Activated CD4-positive, CD25-positive, alpha-beta regulatory T cell (primary cell): ENCODE measurements around the gene KLRC3.
"Not testable (repeated sequence)": the region's sequence is repeated elsewhere in the genome, so short reads cannot be mapped to it uniquely, and the experiment has no call there.

ENCODE experiments used
- DNase-seq, 4 experiments: peaks; one replicate each; lab custom pipeline; 2025; lab: John Stamatoyannopoulos, UW

KLRC3 gene

DNA sequence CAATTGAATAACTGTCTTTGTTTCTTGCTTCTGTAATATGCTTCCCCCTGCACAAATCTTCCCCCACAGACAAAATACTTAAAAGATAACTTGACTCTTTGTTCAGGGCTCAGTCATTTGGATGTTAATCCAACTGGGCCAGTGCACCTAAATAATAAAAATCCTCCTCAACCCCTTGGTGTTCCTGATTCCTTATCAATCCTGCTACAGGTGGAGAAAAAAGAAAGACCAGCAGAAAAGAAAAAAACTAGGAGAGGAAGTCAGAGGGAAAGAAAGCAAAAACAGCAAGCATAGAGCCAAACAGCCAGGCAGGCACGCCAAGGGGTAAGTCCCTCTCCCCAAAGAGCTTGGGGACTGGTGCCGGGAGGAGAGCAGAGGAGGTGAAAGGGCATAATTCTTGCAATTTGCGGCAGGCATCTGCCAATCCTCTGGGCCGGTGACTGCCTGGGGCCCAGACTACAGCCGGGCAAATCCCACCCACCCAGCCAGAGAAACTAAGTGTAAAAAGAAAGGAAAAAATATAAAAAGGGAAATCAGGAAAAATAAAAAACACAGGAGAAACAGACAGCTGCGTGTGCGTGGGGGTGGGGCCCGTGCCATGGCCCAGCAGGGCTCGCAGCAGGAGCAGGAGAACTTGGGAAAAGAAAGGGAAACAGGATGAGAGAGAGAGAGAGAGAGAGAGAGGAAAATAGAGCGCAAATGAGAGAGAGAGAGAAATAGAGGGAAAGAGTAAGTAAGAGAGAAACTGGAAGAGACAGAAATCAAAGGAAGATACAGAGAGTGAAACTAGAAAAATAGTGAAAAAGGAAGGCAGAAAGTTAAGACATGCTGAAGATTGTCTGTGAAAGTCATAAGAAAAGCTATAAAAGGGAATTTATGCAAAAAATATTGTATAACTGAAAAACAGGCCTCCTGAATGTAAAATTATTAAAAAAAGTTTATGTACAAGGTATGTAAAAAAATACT, 51.9 kb downstream of the KLRC3 start:
- DNase-seq, result no peak

DNA sequence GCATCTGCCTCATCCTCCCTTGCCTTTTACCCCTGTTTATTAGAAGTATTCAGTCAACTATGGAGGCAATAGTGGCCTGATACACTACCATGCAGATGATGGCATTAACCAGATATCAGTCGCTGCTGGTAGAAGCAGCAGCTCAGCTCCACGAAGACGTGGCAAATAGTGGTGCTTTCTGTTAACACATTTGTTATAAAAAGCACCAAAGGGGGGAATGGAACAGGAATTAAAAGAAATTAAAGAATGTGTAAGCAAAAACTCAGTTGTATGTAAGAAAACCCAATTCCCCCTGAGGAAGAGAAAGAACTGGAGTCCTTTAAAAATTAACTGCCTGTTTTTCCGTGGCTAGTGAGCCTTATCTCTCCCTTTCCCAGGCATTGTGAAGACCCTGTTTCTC, 52.7 kb downstream of the KLRC3 start:
- DNase-seq, result not testable (repeated sequence)

DNA sequence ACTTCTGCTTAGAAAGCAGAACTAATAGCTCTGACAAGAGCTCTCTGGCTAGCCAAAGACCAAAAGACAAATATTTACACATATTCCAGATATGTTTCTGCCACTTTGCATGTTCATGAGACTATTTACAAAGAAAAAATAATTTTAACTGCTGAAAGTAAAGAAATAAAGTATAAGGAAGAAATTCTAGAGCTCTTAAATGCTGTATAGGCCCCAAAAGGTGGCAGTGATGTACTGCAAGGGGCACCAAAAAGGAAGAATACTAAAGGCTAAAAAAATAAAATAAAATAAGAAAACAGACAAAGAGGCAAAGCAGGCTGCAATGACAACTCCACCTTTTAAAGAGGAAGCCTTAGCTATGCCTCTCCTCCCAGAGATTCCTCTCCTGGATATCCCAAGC, 53.5 kb downstream of the KLRC3 start:
- no peak for DNase-seq

DNA sequence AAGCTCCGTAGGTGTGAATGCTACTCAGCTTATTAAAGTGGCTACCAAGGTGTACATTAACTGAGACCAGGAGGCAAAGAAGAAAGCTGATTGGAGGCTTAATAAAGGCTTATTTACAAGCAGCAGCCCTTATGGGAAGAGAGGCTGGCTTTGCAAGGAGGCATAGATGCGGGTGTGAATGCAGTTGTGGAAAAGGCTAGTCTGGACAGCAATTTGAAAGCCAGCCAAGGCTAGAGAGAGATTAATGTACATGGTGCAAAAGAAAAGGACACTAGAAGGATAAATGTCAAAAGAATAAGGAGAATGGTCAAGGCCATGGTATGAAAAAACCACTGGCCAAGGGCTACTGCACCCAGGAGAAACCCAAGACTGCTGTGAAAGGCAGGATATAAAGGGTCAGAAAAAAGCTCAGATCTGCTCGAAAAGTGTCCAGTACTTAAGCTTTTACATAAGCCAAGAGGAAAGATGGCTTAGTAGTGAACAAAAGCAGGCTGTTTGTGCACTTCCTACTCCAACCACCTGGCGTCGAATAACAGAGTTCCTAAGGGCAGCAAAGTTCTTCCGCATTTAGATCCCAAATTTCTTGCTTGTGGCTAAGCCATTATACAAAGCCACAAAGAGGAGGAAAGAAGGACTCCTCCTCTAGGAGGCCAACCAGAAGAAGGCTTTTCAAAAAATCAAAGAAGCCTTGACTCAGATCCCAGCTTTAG, 54.5 kb downstream of the KLRC3 start:
- DNase-seq, result no peak

DNA sequence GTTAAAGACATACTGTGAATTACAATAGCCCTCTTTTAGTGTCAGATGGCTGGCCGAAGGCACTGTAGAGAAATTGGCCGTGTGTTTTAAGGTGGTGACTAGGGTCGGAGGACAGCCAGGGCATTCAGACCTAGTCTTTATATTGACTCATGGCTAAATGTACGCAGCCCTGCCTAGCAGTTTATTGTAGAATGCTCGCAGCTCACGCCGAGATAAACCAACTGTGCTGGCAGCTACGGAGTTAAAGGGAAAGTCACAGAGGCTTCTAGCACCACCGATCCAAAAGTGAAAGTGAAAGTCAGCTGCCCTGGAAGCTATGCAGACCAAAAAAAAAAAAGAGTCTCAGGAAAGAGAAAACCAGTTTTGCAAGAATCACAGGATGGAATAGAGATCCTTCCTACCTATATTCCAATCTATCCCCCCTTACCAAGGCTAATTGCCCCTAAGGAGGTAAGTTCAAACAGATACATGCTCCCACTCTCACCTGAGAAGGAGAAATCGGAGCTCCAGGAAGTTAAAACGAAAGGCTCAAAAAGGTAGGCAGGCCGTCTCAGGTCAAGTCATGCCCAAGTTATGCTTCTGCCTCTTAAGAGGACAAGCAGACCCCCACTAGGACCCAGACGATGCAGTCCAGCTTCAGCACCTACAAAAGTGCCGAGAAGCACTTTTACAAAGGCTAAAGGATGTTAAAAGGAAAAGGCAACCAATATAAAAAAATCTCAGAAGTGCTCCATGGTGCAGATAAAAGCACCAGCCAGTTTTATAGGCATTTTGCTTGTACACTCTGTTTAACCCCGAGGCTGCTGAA, 55.4 kb downstream of the KLRC3 start:
- DNase-seq, result peak in 3 of 4 experiments; percentile 8 to 24 (median 16)

DNA sequence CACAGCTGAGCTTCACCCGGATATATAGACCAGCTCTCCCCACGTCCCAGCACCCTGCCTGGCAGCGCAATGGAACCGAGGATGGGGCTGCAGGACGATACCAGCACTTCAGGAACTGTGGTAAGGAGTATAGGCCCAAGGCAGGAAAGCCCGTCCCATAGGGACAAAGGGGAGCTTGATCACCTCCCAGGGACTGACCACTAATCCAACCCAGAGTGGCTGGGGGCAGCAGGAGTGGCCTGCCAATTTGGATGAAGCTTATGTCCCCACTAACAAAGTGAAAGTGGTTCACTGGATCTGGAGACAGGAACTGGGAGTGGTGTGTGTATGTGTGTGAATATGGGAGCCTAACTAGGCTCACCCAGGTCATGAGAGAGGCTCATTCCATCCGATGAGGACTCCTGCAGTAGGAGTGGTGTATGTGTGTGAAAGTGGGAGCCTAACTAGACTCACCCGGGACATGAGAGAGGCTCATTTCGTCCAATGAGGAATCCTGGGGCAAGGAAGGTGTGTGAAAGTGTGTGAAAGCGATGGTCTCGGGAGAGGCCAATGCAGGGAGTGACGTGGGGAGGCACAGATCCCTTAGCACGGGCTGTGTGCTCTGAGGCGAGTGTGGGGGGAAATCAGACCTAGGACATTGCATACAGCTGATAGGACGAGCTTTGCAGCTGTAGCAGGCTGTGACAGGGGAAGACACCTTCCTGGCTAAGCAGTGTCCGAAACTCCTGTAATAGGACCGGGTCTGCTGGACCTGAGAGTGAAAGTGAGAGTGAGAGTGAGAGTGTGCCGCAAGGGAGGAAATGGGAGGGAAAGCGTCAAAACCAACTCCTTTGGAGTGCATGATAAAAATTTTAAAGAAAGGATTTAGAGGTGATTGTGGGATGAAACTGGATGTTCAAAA, 56.2 kb downstream of the KLRC3 start:
- DNase-seq, result no peak

DNA sequence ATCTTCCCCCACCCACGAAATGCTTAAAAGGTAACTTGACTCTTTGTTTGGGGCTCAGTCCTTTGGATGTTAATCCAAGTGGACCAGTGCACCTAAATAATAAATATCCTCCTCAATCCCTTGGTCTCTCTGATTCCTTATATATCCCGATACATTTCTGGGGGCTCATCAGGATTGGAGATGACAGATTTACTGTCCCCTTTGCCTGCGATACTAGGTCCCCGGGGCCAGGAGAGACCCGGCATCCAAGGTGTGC, 56.8 kb downstream of the KLRC3 start:
- no peak for DNase-seq

DNA sequence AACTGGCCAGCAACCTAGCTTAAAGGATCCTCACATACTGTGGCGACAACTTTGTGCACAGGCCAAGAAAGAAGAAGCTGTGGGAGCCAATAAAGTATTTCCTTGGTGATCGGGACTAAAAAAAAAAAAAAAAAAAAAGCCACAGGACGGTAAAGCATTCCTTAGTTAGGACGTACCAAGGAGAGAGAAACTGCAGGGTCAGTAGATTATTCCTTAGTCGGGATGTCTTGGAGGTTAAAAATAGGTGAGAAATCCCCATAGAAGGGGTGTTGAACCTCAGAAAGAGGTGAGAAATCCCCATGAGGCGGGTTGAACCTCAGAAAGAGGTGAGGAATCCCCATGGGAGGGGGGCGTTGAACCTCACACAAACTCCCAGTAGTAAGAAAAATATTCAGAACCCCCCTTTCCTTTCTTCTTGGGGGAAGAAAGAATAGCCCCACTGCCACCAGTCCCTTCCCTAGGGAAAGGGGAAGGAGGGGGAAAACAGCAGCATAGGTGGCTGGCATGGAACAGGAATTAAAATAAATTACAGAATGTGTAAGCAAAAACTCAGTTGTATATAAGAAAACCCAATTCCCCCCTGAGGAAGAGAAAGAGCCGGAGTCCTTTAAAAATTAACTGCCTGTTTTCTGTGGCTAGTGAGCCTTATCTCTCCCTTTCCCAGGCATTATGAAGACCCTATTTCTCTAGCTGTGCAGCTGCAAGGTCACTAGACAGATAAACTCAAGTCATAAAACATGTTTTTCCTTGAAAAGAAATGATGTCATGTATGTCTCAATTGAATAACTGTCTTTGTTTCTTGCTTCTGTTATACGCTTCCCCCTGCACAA, 57.4 kb downstream of the KLRC3 start:
- no peak for DNase-seq

DNA sequence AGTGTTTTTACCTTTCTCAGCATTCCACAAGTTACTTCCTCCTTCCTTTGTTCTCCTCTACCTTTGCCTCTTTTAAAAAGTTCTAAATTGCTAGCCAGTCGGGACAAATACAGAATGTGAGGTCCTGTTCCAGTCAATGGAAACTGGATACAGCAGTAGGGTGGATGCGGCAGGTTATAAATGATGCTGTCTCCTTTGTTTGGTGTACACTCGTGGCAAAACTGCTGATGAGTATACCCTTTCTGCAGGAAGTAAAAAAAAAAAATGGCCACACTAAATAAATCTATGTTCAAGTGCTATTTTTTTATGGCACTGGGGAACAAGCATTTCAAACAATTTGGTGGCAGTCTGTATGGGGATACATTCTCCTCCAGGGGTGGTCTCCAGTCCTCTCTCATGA, 58.1 kb downstream of the KLRC3 start:
- no peak for DNase-seq
